ENCODE measurements around the gene PTGS1. TPM values are rescaled to one million over a fixed set of nuclear protein-coding genes. Genes with fewer than 3 reads are reported as not detected.

PTGS1 gene
- total RNA-seq, 4 donors from 2014 or later = 4.5 to 9.5 (median 5.2) TPM

- TF ChIP-seq, protein P1, sequence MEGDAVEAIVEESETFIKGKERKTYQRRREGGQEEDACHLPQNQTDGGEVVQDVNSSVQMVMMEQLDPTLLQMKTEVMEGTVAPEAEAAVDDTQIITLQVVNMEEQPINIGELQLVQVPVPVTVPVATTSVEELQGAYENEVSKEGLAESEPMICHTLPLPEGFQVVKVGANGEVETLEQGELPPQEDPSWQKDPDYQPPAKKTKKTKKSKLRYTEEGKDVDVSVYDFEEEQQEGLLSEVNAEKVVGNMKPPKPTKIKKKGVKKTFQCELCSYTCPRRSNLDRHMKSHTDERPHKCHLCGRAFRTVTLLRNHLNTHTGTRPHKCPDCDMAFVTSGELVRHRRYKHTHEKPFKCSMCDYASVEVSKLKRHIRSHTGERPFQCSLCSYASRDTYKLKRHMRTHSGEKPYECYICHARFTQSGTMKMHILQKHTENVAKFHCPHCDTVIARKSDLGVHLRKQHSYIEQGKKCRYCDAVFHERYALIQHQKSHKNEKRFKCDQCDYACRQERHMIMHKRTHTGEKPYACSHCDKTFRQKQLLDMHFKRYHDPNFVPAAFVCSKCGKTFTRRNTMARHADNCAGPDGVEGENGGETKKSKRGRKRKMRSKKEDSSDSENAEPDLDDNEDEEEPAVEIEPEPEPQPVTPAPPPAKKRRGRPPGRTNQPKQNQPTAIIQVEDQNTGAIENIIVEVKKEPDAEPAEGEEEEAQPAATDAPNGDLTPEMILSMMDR (IDR thresholded peaks at IDR 0.05; ENCODE audit: low read depth) = no peak
Observed at GRCh38 chr9:122370303-122370702, 521 bp upstream of the PTGS1 start.

DNA sequence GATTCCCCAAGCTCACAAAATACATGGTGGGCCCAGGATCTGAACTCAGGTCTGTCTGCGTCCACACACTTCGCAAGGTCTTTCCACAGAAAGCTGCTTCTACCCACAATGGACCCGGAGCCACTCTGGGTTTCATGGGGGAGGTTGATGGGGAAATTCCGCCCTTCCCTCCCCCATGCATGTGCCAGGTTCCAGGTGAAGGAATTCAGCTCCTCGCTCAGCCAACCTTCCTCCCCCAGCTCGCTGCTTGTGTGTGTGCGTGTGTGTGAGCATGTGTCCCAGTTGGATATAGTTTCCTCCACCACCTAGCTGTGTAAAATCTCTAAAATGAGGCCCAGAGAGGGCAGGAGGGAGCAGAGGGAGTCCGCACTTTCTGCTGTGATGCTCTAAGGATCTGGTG lies 1.0 kb downstream of the PTGS1 start:
- TF ChIP-seq, protein P1 (IDR thresholded peaks at IDR 0.05; ENCODE audit: low read depth) = no peak

GRCh38 chr9:122372856-122373845 lies 2.3 kb downstream of the PTGS1 start:
- TF ChIP-seq, protein P1 (IDR thresholded peaks at IDR 0.05; ENCODE audit: low read depth) = no peak

GRCh38 chr9:122374885-122375420 lies 4.1 kb downstream of the PTGS1 start:
- TF ChIP-seq, protein P1 (IDR thresholded peaks at IDR 0.05; ENCODE audit: low read depth) = no peak

DNA sequence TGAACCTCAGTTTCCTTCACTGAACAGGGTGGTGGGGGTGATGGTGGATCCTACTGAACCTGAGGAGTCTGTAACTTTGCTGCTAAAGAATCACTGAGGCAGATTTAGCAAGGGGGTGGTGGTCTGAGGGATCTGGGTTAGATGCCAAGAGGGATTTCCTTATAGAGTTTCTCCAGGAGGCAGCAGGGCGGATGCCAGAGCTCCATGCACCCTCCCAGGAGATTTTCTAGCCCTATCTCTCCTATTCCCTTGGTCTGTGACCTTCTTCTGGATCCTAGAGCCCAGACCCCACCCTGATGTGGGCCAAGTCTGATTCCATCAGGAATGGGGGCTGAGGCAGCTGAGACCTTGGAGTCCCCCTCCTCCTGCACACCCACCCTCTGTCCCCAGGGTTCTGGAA lies 6.0 kb downstream of the PTGS1 start:
- TF ChIP-seq, protein P1 (IDR thresholded peaks at IDR 0.05; ENCODE audit: low read depth) = no peak

GRCh38 chr9:122377241-122378164 lies 6.7 kb downstream of the PTGS1 start:
- TF ChIP-seq, protein P1 (IDR thresholded peaks at IDR 0.05; ENCODE audit: low read depth) = no peak
